Fibroblast of the aortic adventitia (primary cell): ENCODE measurements around the gene HDAC10. TPM values are rescaled to one million over a fixed set of nuclear protein-coding genes. Genes with fewer than 3 reads are reported as not detected.

ENCODE experiments used
- DNase-seq: peaks from one replicate; pipeline ENCODE4 v3.0.0-alpha.2; 2010; ENCODE audit warnings: low read depth
- H3K4me3 ChIP-seq: 2 replicates; pipeline ENCODE4 v1.5.1; 2011; ENCODE audit warnings: low read depth, mild to moderate bottlenecking, control low read depth, low read length, moderate library complexity
- total RNA-seq: library from RNA; depleted of rRNA; stranded (reverse); fragments of >200 nt; gene quantifications from 2 replicates; pipeline ENCODE4 v1.2.3, GENCODE V29; 2012; ENCODE audit warnings: low replicate concordance
- TF ChIP-seq, protein P1 (sequence below): IDR thresholded peaks from 2 replicates; pipeline ENCODE4 v1.5.1; 2011; ENCODE audit warnings: mild to moderate bottlenecking, low read length, control low read depth, inconsistent platforms; ENCODE audit not compliant: insufficient read depth

HDAC10 gene
- total RNA-seq, 1 donor: 15.4 TPM

DNA sequence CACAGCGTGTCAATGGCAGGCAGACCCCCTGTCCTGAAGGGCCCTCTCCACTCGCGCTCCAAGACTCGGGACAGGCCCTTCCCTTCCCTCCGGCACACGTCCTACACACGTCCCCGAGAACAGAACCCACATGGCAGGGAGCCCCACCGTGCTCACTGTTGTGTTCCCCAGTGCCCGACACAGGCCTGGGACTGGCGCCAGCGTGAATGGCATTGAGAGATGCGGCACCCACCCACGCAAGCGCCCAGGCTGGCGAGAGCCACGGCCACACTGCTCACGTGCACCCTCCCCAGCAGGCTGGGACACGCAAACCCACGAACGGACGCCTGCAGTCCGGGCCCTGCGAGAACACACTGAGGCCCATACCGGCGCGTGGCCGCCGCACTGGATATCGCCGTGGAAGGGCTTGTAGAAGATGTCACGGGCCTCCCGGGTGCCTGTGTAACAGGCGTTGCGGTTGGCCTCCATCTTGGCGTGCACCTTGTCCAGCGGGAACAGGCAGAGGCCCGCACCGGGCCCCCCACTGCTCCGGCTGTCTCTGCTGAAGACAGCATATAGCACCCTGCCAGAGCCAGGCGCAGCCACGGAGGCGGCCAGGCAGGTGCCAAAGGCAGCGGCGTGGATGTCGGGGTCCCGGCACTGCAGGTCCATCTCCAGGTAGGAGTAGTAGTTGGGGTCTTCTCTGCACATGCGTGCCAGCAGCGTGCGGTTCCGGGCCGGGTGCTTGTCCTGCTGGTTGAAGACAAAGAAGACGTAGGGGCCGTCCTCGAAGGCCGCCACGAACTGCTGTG, 38.3 kb upstream of the HDAC10 start:
- no peak overlapping the region for H3K4me3 ChIP-seq
- no peak for DNase-seq
- TF ChIP-seq, protein P1, sequence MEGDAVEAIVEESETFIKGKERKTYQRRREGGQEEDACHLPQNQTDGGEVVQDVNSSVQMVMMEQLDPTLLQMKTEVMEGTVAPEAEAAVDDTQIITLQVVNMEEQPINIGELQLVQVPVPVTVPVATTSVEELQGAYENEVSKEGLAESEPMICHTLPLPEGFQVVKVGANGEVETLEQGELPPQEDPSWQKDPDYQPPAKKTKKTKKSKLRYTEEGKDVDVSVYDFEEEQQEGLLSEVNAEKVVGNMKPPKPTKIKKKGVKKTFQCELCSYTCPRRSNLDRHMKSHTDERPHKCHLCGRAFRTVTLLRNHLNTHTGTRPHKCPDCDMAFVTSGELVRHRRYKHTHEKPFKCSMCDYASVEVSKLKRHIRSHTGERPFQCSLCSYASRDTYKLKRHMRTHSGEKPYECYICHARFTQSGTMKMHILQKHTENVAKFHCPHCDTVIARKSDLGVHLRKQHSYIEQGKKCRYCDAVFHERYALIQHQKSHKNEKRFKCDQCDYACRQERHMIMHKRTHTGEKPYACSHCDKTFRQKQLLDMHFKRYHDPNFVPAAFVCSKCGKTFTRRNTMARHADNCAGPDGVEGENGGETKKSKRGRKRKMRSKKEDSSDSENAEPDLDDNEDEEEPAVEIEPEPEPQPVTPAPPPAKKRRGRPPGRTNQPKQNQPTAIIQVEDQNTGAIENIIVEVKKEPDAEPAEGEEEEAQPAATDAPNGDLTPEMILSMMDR: no peak

DNA sequence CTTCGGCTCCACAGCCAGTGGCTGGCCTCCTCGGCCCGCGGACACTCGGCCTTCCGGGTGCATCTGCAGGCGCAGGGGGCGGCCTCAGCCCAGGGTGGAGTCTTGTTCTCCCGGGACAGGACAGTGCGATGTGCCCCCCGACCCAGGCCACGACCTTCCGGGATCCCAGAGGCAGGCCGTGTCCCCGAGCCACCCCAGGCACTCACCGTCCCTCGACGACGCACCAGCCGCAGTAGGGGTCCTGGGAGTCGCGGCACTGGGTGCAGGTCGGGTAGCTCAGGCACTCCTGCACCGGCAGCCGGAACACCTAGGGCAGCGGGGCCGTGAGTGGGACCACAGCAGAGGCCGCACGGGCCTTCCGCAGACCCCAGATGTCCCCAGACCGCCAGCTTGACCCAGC, 36.7 kb upstream of the HDAC10 start:
- TF ChIP-seq, protein P1: no peak
- DNase-seq: no peak
- no peak overlapping the region for H3K4me3 ChIP-seq

DNA sequence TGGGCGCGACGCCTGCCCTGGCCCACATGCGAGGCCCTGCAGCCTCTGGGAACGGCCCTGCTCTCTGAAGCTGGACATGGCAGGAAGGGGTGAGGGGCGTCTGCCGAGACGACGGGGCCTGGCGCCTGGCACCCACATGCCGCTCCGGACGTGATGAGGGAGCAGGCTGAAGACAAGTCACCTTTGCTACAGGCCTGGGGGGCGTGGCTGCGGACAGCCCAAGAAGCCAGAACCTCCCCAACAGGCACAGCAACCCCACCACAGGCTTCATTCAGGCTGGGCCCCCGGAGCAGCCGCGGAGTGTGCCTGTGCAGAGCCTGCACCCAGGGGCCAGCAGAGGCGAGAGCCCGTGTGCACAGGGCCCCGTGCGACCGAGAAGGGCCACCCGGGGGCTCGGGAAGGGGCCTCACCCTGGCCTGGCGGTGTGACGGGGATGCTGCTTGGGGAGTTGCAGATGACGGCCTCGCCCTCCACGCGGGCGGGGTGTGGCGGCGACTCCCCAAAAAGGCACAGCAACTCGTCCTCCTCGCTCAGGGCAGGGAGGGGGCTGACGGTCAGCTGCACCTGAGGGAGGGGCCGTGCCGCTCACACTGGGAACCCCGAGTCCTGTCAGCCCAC, 35.7 kb upstream of the HDAC10 start:
- no peak overlapping the region for H3K4me3 ChIP-seq
- TF ChIP-seq, protein P1: no peak
- no peak for DNase-seq

DNA sequence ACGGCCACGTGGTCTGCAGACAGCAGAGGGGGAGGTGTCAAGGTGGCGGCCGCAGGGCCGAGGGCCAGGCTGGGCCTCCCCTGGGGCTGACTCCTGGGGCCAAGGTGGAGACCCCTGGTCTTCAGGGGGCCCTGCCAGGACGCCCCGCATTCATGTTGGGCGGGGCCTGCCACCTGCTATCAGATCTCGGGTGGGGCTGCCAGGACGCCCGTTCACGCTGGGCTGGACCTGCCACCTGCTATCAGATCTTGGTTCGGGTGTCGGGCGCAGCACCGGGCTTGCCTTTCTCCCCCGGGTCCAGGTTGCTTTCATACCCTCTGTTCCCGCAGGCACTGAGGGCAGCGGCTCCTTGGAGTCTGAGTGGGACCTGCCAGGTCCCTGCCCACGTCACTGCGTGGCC, 35.2 kb upstream of the HDAC10 start:
- TF ChIP-seq, protein P1: no peak
- DNase-seq: no peak
- H3K4me3 ChIP-seq: no peak overlapping the region

DNA sequence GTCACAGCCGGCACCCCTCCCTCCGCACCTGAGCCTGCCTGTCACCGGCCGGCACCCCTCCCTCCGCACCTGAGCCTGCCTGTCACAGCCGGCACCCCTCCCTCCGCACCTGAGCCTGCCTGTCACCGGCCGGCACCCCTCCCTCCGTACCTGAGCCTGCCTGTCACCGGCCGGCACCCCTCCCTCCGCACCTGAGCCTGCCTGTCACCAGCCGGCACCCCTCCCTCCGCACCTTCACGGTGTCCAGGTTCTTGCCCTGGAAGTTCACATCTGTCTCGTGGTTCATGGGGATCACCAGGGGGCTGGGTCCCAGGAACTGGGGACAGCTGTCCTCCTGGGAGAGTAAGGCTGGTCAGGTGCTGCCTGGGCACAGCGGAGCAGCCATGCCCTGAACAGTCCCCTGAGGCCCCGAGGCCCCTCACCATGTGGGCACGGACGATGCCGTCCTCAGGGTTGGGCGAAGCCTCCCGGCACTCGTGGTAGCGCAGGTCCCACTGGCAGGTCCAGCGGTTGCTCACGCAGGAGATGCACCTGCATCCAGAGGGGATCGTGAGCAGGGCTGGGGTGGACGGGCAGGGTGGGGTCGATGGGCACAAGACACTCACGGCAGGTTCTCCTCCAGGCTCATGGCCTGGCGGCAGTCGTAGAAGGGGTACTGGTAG, 34.6 kb upstream of the HDAC10 start:
- no peak for DNase-seq
- TF ChIP-seq, protein P1: no peak
- no peak overlapping the region for H3K4me3 ChIP-seq

GRCh38 chr22:50284479-50284878, 33.4 kb upstream of the HDAC10 start:
- TF ChIP-seq, protein P1: no peak
- no peak for DNase-seq
- no peak overlapping the region for H3K4me3 ChIP-seq
